Heart left ventricle (tissue), 16 donors: ENCODE data around the gene NXF1. TPM values are rescaled to one million over a fixed set of nuclear protein-coding genes. Genes with fewer than 3 reads are reported as not detected.

Experiments
- ATAC-seq, 4 donors: fragments of 200-7000 bp; cut with Tn5 transposase; one replicate each; pipeline ENCODE4 v1.9.1; 2020 to 2022; ENCODE audit warnings: moderate library complexity in 4 of 4, mild to moderate bottlenecking in 3 of 4, moderate number of reproducible peaks in 1 of 4
- DNase-seq, 5 donors: peaks; one replicate each; pipeline ENCODE4 v3.0.0-alpha.2; 2020
- H3K27ac ChIP-seq, 12 donors: fragments of 200-600 bp; sonication (generic) in 4 of 12; one replicate each; pipeline versions ENCODE4 v1.5.0 to v1.8.0; 2016 to 2022; ENCODE audit warnings: mild to moderate bottlenecking in 2 of 12
- H3K27me3 ChIP-seq, 9 donors: fragments of 200-600 bp; sonication (generic) in 2 of 9; one replicate each; pipeline versions ENCODE4 v1.5.1 to v1.8.0; 2016 to 2022; ENCODE audit warnings: mild to moderate bottlenecking in 3 of 9
- H3K36me3 ChIP-seq, 9 donors: fragments of 200-600 bp; sonication (generic) in 2 of 9; one replicate each; pipeline versions ENCODE4 v1.5.0 to v1.8.0; 2018 to 2022; ENCODE audit warnings: mild to moderate bottlenecking in 2 of 9
- H3K4me1 ChIP-seq, 12 donors: fragments of 200-600 bp; sonication (generic) in 4 of 12; one replicate each; pipeline versions ENCODE4 v1.5.0 to v1.8.0; 2016 to 2022; ENCODE audit warnings: mild to moderate bottlenecking in 3 of 12
- H3K4me3 ChIP-seq, 12 donors: fragments of 200-600 bp; sonication (generic) in 4 of 12; one replicate each; pipeline versions ENCODE4 v1.5.0 to v1.8.0; 2017 to 2022; ENCODE audit warnings: mild to moderate bottlenecking in 9 of 12, moderate library complexity in 4 of 12
- H3K9me3 ChIP-seq, 12 donors: fragments of 200-600 bp; sonication (generic) in 4 of 12; one replicate each; pipeline versions ENCODE4 v1.5.0 to v1.8.0; 2016 to 2022; ENCODE audit warnings: mild to moderate bottlenecking in 1 of 12
- CTCF ChIP-seq, 12 donors: fragments of 200-600 bp; sonication (generic) in 4 of 12; IDR thresholded peaks; one replicate each; pipeline versions ENCODE4 v1.5.0 to v1.8.0; 2018 to 2022; ENCODE audit warnings: antibody characterized with exemption in 12 of 12, mild to moderate bottlenecking in 5 of 12
- POLR2A ChIP-seq, 2 donors: fragments of 450-650 bp; IDR thresholded peaks; one replicate each; pipeline ENCODE4 v1.6.1; 2017; ENCODE audit warnings: antibody characterized with exemption in 2 of 2, mild to moderate bottlenecking in 2 of 2, moderate library complexity in 2 of 2
- WGBS, 4 donors: extraction: QIAGEN DNeasy Blood & Tissue Kit in 2 of 4; methylation state at CpG; one replicate each; pipeline versions ENCODE4 v1.1.5 to v1.1.7; 2013 to 2018; 5-methylcytosine and 5-hydroxymethylcytosine counted together
- intact Hi-C, 10 donors: fragments of 100-400 bp; cut with DNase I; formaldehyde crosslinking; loops; one replicate each; pipeline versions ENCODE4 v1.11.1 to v1.14.2; 2022
- polyA plus RNA-seq, 2 donors: library from polyadenylated mRNA; stranded (reverse); fragments of 200-250 nt; gene quantifications; one replicate each; pipeline ENCODE4 v1.2.3, GENCODE V29; 2013
- total RNA-seq, 9 donors: library from RNA; depleted of rRNA in 2 of 9; stranded (reverse); fragments of >200 nt in 2 of 9; fragmentation: NEBNext Ultra II Directional in 3 of 9; extraction: Animal tissue kit (Norgen Biotek cat#: 25700) in 3 of 9; gene quantifications; one replicate each; pipeline versions ENCODE4 v1.1.0 to v1.2.4, GENCODE V29; 2016 to 2023
- donor health status: ischemic (EF 13 %, LVEDD 7.1; RV severe dilation, severe dysfunction).
- donor health status: healthy with polysubstance abuse.
- donor health status: DM: no; HTN: yes; CAD: no.
- donor health status: DM: no; HTN: no; CAD: no.
- donor health status: ischemic (EF 25% LVEDD 6.9; RV normal size, moderate dysfunction).
- donor health status: ischemic (EF 25% LVEDD 5.7; RV mildly dilated, moderate dysfunction).
- donor health status: healthy.
- donor health status: DM: yes; HTN: yes; CAD: no.
- donor health status: ischemic (EF 35%, LVEDD 5.7; RV mildly dilated, moderate dysfunction).
- donor health status: nonischemic (EF 11% LVEDD 7.7; RV severe dilation, severe dysfunction).
- donor health status: DM: yes; HTN: yes; CAD: no.
- donor health status: PGD.
- donor health status: ischemic (EF 29% LVEDD 5.4; RV normal size, mild dysfunction).
- donor health status: nonischemic (EF 23%, LVEDD 6.1; RV moderate dilation, normal function).

NXF1 gene
- total and polyA plus RNA-seq, 11 donors: 28.5 to 63.4 (median 36.4) TPM

DNA sequence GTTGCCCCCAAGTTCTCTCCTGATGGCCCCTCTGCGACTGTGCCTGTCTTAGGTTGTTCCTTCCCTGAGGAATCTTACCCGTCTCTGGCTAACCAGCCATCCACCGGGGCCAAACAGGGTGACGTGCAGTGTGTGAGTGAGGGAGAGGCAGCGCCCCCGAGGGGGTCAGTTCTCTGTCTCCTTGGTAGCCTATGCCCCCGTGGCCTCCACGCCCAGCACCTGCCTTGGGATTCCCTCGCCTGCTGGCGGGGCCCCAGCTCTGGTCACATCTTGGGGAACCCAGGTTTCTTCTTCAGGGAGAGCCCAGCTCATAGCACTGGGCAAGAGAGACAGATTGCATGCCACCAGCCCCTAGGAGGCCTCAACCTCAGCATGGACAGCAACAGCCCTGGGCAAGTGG is 5.8 kb downstream of the NXF1 start:
- WGBS, 4 donors: 81 to 97% (median 93%) methylated on average over 10 of the region's 10 CpGs
- Histone ChIP-seq H3K4me1 (peaks cover 0 to 24% (median 13%) of the 10 kb centered on the region in 12 donors), H3K9me3 (no peaks in the 10 kb centered on the region), H3K36me3 (peaks cover 2 to 95% (median 92%) of the 10 kb centered on the region in 9 donors), H3K27me3 (no peaks in the 10 kb centered on the region), H3K4me3 (no peak overlapping the region), H3K27ac (no peak overlapping the region)
- ATAC-seq (no peak), DNase-seq (no peak)
- intact Hi-C loops: no loop called here
- TF ChIP-seq CTCF (IDR thresholded peaks at IDR 0.05): no peak
- no peak for TF ChIP-seq POLR2A (IDR thresholded peaks at IDR 0.05)

DNA sequence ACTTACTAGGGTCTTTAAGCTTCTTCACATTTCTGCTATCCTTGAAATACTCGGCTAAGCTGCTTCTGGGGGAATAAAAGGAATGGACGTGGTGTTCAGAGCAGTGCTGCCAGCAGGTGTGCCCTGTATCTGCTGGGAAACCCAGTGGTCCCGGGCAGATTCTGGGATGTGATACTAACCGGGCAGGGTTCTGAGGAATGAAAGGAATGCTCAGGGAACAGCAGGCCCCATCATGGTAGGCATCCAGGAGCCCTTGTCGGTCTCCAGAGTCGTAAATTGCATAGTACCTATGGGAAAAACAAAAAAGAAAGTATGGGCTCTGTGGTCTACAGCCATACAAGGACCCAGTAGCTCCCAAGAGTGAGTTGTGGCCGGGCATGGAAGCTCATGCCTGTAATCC is 9.0 kb downstream of the NXF1 start:
- Histone ChIP-seq H3K4me1 (peaks cover 0 to 21% (median 12%) of the 10 kb centered on the region in 12 donors), H3K27me3 (no peaks in the 10 kb centered on the region), H3K9me3 (no peaks in the 10 kb centered on the region), H3K4me3 (no peak overlapping the region), H3K27ac (no peak overlapping the region), H3K36me3 (peaks cover 2 to 93% (median 92%) of the 10 kb centered on the region in 9 donors)
- DNase-seq: no peak
- intact Hi-C loops: no loop called here
- no peak for TF ChIP-seq CTCF (IDR thresholded peaks at IDR 0.05)
- no peak for TF ChIP-seq POLR2A (IDR thresholded peaks at IDR 0.05)
- ATAC-seq: no peak
- 64 to 73% (median 70%) methylated on average over 7 of the region's 7 CpGs for WGBS, 4 donors

DNA sequence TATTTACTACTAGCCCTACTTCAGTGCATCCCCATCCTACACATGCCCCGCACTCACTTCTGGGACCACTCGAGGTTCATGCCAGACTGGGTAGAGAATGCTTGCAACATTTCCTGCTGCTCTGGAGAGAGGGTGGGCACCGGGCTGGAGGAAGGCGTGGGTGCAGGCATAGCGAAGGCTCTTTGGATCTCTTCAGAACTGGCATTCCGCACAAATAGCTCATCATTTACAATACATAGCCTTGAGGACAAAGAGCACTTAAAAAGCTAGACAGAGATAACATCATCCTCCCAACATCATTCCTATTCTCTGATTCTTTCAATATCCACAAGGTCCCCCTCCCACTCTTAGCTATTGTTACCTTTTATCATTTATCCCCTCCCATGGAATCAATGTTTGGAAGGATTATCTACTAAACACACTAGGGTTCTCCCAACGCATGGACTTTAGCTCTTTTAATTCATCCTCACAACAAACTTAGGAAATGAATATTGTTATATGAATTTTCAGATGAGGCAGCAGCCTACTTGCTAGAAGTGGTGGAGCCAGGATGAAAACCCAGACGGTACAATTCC is 11.0 kb downstream of the NXF1 start:
- H3K4me1 ChIP-seq: peaks cover 0 to 34% (median 28%) of the 10 kb centered on the region in 12 donors
- ATAC-seq (no peak), DNase-seq (no peak)
- no peaks in the 10 kb centered on the region for H3K9me3 ChIP-seq
- peaks cover 2 to 89% (median 84%) of the 10 kb centered on the region in 9 donors for H3K36me3 ChIP-seq
- H3K27ac ChIP-seq: no peak overlapping the region
- WGBS, 4 donors: 88 to 93% (median 91%) methylated on average over 8 of the region's 8 CpGs
- no peak overlapping the region for H3K4me3 ChIP-seq
- H3K27me3 ChIP-seq: no peaks in the 10 kb centered on the region
- intact Hi-C loops: loop anchor here in 6 of 10 donors (5.0 kb wide), 3 partner anchors 38 to 48 kb away; partner anchors contain the start of genes STX5 (in 4 of the 6), TEX54 (in 4 of the 6) and WDR74 (in 1 of the 6)
- no peak for TF ChIP-seq CTCF (IDR thresholded peaks at IDR 0.05)
- no peak for TF ChIP-seq POLR2A (IDR thresholded peaks at IDR 0.05)

DNA sequence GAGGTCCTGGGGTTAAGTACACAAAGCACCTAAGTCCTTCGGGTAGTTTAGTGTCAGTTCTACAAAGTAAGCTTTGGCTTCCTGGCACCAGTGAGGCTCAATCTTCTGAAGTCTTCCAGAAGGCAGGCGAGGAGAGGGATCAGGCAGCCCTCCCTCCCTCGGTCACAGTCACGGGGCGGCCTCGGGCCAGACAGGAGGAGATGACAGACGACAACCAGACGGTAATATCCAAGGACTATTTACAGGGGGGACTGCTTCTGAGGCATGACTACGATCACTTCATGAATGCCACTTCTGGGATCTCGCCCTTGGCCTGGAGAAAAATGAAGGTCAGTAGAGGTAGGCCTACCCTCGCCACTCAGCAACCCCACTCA is 13.1 kb downstream of the NXF1 start:
- ATAC-seq (peak; percentile 45 to 71 (median 50)), DNase-seq (peak; percentile 48 to 76 (median 68))
- H3K4me1 ChIP-seq: peaks cover 0 to 51% (median 40%) of the 10 kb centered on the region in 12 donors
- H3K27me3 ChIP-seq: no peaks in the 10 kb centered on the region
- no peaks in the 10 kb centered on the region for H3K9me3 ChIP-seq
- intact Hi-C loops: loop anchor here in 7 of 10 donors (2.0 to 5.0 kb wide), 4 partner anchors 40 to 50 kb away; partner anchors contain the start of genes STX5 (in 5 of the 7), TEX54 (in 5 of the 7) and WDR74 (in 1 of the 7)
- TF ChIP-seq CTCF (IDR thresholded peaks at IDR 0.05): no peak
- TF ChIP-seq POLR2A (IDR thresholded peaks at IDR 0.05): no peak
- H3K4me3 ChIP-seq: peak overlapping the region in 9 of 12 donors; percentile 64 to 99 (median 96)
- WGBS, 4 donors: 12 to 21% (median 16%) methylated on average over 11 of the region's 11 CpGs
- peaks cover 1 to 76% (median 70%) of the 10 kb centered on the region in 9 donors for H3K36me3 ChIP-seq
- peak overlapping the region; percentile 47 to 98 (median 92) for H3K27ac ChIP-seq
